ENCODE data around the gene HTRA2.
A peak's percentile ranks its signal among the peaks of the same experiment; 100 is the strongest.

The HTRA2 gene

GRCh38 chr2:74536166-74536950, 6.6 kb downstream of the HTRA2 start:
- no peak overlapping the region for H3K4me3 ChIP-seq (ENCODE audit: low read depth, low read length)

- no peak overlapping the region for H3K4me3 ChIP-seq (ENCODE audit: low read depth, low read length)
Measured at GRCh38 chr2:74537140-74537539, 7.4 kb downstream of the HTRA2 start.

GRCh38 chr2:74538881-74539339, 9.2 kb downstream of the HTRA2 start:
- H3K4me3 ChIP-seq (ENCODE audit: low read depth, low read length) = no peak overlapping the region

DNA sequence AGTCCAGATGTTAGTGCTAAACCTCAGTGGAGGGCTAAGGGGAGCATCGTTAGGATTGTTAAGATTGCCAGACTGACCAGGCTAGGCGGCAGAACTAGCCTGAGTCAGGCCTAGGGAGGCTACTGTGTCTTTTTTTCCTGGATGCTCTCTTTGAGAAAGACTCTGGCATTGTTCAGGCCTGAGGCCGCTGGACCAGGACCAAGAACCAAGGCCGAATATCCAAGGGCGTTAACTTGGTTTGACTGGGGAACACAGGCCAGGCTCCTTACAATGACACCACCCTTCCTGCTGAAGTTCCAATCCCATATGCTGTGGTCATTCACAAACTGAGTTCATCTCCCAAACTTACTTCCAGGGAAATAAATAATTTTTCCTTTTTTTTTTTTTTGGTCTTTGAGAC, 10.6 kb downstream of the HTRA2 start:
- H3K4me3 ChIP-seq (ENCODE audit: low read depth, low read length) = no peak overlapping the region

- no peak overlapping the region for H3K4me3 ChIP-seq (ENCODE audit: low read depth, low read length)
Measured at GRCh38 chr2:74542978-74543377, 13.2 kb downstream of the HTRA2 start.

DNA sequence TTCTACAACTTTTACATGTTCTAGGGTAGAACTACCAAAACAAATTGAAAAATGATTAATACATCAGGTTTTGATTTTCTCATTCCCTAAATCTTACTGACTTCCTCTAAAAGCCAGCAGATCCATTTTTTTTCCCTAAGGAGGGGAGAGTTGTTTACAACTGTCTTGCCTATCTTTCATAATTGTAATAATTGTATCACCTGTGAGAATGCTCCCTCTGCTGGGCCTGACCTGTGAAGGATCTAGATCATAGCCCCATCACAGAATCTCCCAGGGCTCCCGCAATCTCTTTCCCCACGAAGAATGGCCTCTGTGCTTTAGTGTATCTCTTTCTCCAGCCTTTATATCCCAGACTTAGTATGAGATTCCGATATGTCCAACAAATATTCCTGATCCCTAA, 14.9 kb downstream of the HTRA2 start:
- H3K4me3 ChIP-seq (ENCODE audit: low read depth, low read length) = no peak overlapping the region

DNA sequence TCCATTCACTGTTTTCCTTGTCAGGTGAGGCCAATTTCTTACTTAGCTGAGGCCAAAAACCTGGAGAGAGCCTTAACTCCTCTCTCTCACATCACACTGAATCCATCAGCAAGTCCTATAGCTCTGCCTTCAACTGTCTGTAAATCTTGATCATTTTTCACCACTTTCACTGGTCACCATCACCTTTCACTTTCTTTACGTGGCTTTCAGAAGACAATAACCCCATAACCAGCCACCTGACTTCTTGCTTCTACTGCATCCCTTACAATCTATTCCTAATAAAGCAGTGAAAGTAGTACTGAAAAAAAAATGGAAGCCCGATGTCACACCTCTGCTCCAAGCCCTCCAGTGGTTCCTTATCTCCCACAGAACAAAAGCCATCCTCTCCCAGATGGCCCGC, 16.3 kb downstream of the HTRA2 start:
- no peak overlapping the region for H3K4me3 ChIP-seq (ENCODE audit: low read depth, low read length)

DNA sequence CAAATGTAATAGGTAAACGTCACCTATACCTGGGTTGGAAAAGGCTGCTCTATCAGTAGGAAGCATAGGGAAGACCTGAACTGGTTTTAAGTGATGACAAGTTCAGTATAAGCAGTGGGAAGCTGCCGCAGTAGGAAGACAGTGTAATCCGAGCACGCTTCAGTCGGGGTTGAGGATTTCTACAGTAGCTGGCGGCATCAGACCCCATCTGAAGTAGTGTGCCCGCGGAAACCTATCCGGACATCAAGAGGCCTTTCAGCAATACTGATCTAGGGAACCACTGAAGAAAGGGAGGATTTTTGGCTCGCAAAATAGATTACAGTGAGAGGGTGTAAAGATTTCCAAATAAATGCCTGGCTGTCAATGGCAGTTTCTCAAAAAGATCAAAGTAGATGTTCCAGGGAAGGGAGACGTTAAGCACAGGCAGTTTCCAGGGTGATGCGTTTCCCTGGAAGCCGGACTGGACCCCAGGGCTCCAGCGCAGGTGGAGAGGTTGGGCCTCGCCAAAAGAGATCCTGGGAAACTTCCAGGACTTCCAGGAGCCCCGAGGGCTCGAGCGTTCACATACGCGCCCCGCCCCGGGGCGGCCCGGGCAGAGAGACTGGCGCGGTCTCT, 18.7 kb downstream of the HTRA2 start:
- H3K4me3 ChIP-seq (ENCODE audit: low read depth, low read length) = peak overlapping the region; percentile 69

GRCh38 chr2:74548900-74549826, 19.4 kb downstream of the HTRA2 start:
- peak overlapping the region; percentile 69 for H3K4me3 ChIP-seq (ENCODE audit: low read depth, low read length)

DNA sequence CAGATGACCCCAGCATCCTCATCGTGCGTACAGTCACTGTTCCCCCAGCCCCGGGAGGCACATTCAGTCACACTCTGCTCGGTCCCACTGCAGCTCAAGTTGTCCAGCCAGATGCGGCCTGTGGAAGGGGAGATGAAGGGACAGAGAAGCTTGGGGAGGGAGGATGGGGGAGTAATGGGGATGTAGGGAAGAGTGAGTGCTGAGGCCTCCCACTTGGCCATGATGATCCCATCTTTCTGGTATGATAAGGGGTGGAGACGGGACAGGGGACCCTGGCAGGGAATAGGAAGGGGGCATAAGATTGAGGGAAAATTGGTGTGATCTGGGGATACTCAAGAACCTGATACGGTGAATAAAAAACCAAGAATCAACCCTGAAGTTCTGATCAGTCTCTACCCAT, 20.5 kb downstream of the HTRA2 start:
- H3K4me3 ChIP-seq (ENCODE audit: low read depth, low read length) = no peak overlapping the region

DNA sequence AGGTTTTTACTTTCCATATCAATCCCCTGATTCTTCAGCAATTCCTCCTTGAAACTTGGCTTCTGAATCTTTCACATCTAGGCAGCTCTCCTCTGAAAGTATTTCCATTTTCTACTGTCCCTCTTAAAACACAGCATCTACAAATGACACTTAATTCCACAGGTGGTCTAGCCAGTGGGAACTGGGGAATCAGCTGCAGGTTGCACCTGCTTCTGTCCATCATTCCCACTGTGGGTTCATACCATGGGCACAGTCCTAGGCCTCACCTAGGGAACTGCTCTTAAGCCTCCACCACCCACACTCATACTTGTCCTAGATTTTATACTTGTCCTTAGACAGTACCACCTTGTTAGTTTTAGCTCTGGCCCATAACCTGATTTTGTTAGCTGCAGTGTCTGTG, 21.8 kb downstream of the HTRA2 start:
- H3K4me3 ChIP-seq (ENCODE audit: low read depth, low read length) = no peak overlapping the region

DNA sequence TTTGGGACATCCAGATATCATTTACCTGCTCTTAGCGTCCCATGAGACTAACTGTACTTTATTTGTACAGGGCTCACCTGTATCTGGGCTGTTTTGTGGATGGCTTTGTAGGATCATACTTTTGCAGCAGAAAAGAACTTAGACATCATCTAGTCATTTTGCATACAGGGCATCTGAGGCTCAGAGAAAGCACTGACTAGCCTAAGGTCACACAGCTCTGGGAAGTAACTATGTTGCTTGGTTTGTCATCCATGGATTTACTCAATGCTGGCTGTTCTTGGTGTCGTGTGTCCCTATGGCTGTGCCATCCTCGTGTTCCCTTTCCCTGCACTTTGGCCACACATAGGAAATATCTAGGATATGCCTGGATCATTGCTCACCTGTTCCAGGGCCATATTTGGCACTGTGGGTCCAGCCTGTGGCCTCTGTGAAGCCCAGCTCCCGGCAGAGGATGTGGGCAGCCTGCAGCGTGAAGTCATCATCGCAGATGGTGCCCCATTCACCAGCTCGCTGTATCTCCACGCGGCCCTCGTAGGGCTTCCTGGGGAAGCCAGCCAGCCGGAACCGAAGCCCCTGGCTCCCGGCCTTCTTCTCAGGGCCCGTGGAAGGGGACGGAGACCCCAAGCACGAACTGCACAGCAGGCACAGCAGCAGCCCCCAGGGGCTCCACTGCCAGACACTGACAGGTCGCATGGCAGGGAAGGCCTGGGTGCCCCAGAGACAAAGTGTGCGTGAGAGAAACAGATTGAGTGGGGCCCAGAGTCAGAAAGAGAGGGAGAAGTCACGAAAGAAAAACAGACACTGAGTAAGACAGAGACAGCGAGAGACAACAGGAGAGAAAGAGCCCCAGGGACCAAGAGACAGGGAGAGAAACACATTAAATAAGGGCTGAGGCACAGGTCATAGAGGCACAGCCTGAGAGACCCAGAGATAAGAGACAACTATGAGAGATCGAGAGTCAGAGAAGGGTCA, 22.5 kb downstream of the HTRA2 start:
- no peak overlapping the region for H3K4me3 ChIP-seq (ENCODE audit: low read depth, low read length)

GRCh38 chr2:74552914-74553811, 23.4 kb downstream of the HTRA2 start:
- peak overlapping the region; percentile 88 for H3K4me3 ChIP-seq (ENCODE audit: low read depth, low read length)

DNA sequence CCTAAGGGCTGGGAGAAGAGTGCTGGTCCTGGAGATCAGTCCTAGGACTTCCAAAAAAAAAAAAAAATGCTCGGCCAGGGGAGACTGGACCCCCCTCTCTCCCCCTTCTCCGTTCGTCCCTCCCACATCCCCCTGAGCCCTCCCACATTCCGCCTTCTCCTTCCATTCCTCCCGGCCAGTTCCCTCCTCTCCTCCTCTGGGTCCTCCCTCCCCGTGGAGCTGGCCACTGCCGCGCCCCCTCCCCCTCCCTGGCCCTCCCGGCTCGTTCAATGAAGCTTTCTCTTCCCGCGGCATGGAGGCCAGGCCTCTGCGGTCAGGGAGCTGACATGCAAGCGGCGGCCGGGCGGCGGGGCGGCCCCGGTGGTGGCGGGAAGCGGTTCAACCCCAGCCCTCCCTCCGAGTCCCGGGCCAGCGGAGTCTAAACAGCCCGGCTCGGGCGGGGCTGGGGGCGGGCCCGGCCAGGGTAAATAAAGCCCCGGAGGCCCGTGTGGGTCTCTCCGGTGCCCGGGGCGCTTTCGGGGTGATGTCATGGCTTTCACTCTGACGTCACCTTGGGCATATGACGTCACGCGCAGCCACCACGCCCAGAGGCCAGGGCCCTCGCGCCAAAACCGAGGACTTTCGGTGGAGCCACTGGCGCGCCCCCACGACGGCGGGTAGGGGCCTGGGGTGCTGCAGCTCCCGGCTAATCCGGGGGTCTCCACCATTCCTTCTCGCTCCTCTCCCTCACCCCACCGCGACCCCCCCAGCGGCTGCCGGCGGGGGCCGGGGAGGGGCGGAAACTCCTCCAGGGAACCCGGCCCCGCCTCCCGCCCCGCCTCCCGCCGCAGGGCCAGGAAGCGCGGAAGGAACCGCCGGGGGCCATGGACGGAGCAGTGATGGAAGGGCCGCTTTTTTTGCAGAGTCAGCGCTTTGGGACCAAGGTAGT, 24.4 kb downstream of the HTRA2 start, which contains the start of the genes DOK1 and LOXL3:
DOK1 (plus strand) TSS at position 829 of the 928 bp plus-strand sequence; CDS start at position 864, 35 bp downstream.
LOXL3 (minus strand) TSS at position 51 of the 928 bp plus-strand sequence. CDS start 1,308 bp downstream, outside the sequence.
- peak within 1 kb of the TSS; percentile 88 for H3K4me3 ChIP-seq (ENCODE audit: low read depth, low read length)

GRCh38 chr2:74554820-74555531, 25.2 kb downstream of the HTRA2 start:
- peak overlapping the region; percentile 88 for H3K4me3 ChIP-seq (ENCODE audit: low read depth, low read length)

DNA sequence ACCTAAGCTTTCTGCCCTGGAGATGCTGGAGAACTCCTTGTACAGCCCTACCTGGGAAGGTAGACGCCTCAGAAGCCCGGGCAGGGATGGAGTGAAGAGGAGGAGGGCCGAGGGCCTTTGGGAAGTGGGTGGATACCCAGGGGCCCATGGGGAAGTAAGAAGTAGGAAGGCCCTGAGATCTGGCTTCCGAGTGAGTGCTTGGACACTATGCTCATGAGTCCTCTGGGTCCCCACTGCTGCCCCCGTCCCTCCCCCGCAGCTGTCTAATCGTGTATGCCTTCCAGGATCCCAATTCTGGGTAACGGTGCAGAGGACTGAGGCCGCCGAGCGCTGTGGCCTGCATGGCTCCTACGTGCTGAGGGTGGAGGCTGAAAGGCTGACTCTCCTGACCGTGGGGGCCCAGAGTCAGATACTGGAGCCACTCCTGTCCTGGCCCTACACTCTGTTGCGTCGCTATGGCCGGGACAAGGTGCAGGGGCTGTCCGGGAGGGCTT, 25.9 kb downstream of the HTRA2 start:
- H3K4me3 ChIP-seq (ENCODE audit: low read depth, low read length) = peak overlapping the region; percentile 88

DNA sequence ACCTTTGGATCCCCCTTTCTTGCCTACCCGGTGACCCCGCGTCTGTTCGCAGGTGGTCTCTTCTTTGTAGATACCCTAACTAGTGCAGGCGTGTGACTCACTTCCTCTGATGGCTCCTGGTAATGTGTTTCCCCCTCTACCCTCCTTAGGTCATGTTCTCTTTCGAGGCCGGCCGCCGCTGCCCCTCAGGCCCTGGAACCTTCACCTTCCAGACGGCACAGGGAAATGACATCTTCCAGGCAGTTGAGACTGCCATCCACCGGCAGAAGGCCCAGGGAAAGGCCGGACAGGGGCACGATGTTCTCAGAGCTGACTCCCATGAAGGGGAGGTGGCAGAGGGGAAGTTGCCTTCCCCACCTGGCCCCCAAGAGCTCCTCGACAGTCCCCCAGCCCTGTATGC, 26.4 kb downstream of the HTRA2 start:
- H3K4me3 ChIP-seq (ENCODE audit: low read depth, low read length) = no peak overlapping the region

All from iPS-11a (cell line).